GM23338 (cell line): ENCODE measurements around the gene WDR37. TPM values are rescaled to one million over a fixed set of nuclear protein-coding genes. Genes with fewer than 3 reads are reported as not detected.

Experiments
- ATAC-seq: fragments of 200-7000 bp; cut with Tn5 transposase; 3 replicates; pipeline ENCODE4 v1.9.1; 2020
- DNase-seq: peaks from one replicate; pipeline ENCODE4 v3.0.0-alpha.2; 2015; ENCODE audit warnings: low spot score
- H2AFZ ChIP-seq: fragments of 200-600 bp; sonication (generic); 2 replicates; pipeline ENCODE4 v1.8.0; 2016; ENCODE audit warnings: antibody characterized with exemption, mild to moderate bottlenecking, moderate library complexity
- H3F3A ChIP-seq: fragments of 200-600 bp; sonication (generic); replicated peaks from 2 replicates; pipeline ENCODE4 v1.8.0; 2017; ENCODE audit warnings: antibody characterized with exemption, mixed run types, low read depth
- H3K27ac ChIP-seq: fragments of 200-600 bp; sonication (generic); 2 replicates; pipeline ENCODE4 v1.6.1; 2016; ENCODE audit warnings: low read depth
- H3K27me3 ChIP-seq: fragments of 200-600 bp; sonication (generic); 2 replicates; pipeline ENCODE4 v1.8.0; 2016; ENCODE audit warnings: mild to moderate bottlenecking, mixed run types, moderate library complexity; ENCODE audit not compliant: insufficient read depth
- H3K36me3 ChIP-seq: fragments of 200-600 bp; sonication (generic); 2 replicates; pipeline ENCODE4 v1.8.0; 2016; ENCODE audit warnings: mild to moderate bottlenecking; ENCODE audit not compliant: insufficient read depth
- H3K4me1 ChIP-seq: fragments of 200-600 bp; sonication (generic); 2 replicates; pipeline ENCODE4 v1.8.0; 2016; ENCODE audit warnings: mild to moderate bottlenecking, moderate library complexity; ENCODE audit not compliant: insufficient read depth
- H3K4me2 ChIP-seq: fragments of 200-600 bp; sonication (generic); 2 replicates; pipeline ENCODE4 v1.7.1; 2017; ENCODE audit warnings: mixed run types
- H3K4me3 ChIP-seq: fragments of 200-600 bp; sonication (generic); 2 replicates; pipeline ENCODE4 v1.6.1; 2016; ENCODE audit warnings: mixed run types
- H3K79me2 ChIP-seq: fragments of 200-600 bp; sonication (generic); replicated peaks from 2 replicates; pipeline ENCODE4 v1.8.0; 2017; ENCODE audit warnings: mild to moderate bottlenecking; ENCODE audit not compliant: insufficient read depth
- H3K9me2 ChIP-seq: fragments of 200-600 bp; sonication (generic); 2 replicates; pipeline ENCODE4 v1.8.0; 2017; ENCODE audit not compliant: insufficient read depth
- H4K20me1 ChIP-seq: fragments of 200-600 bp; sonication (generic); replicated peaks from 2 replicates; pipeline ENCODE4 v1.8.0; 2017; ENCODE audit warnings: mild to moderate bottlenecking; ENCODE audit not compliant: insufficient read depth
- H3K27ac Mint-ChIP-seq: 2 replicates; pipeline ENCODE4 v1.8.0; 2020; ENCODE audit warnings: inconsistent platforms, mild to moderate bottlenecking, moderate library complexity, mixed read lengths
- H3K27me3 Mint-ChIP-seq: 3 replicates; pipeline ENCODE4 v1.8.0; 2022; ENCODE audit warnings: low read depth, mild to moderate bottlenecking, moderate library complexity, mixed read lengths, inconsistent platforms; ENCODE audit not compliant: insufficient read depth, poor library complexity
- H3K36me3 Mint-ChIP-seq: 3 replicates; pipeline ENCODE4 v1.8.0; 2021; ENCODE audit warnings: low read depth, mild to moderate bottlenecking, inconsistent platforms, moderate library complexity, mixed read lengths
- H3K4me1 Mint-ChIP-seq: 3 replicates; pipeline ENCODE4 v1.8.0; 2020; ENCODE audit warnings: mild to moderate bottlenecking, inconsistent platforms, mixed read lengths
- H3K4me3 Mint-ChIP-seq: 3 replicates; pipeline ENCODE4 v1.8.0; 2021; ENCODE audit warnings: moderate library complexity, mild to moderate bottlenecking, inconsistent platforms, mixed read lengths
- H3K9me3 Mint-ChIP-seq: 3 replicates; pipeline ENCODE4 v1.8.0; 2020; ENCODE audit warnings: moderate library complexity, mild to moderate bottlenecking, inconsistent platforms, mixed read lengths
- POLR2AphosphoS5 ChIP-seq: IDR thresholded peaks from 2 replicates; pipeline ENCODE4 v1.6.1; 2016; ENCODE audit warnings: antibody characterized with exemption, low read depth
- ZNF331 ChIP-seq: fragments of 250-450 bp; sonication (Bioruptor Pico); IDR thresholded peaks from 2 replicates; pipeline ENCODE4 v1.5.0; 2020; ENCODE audit warnings: low read depth, mild to moderate bottlenecking, moderate library complexity
- polyA plus RNA-seq: library from polyadenylated mRNA; unstranded; fragments of >200 nt; fragmentation: Nextera tagmentation; extraction: Ambion mirVana; gene quantifications from 2 replicates; pipeline ENCODE4 v1.2.1, GENCODE V29; 2016
- total RNA-seq: library from RNA; depleted of rRNA; stranded (reverse); fragments of >200 nt; shearing (Covaris generic); gene quantifications from 2 replicates; pipeline ENCODE4 v1.2.3, GENCODE V29; 2014
- TF ChIP-seq, protein P1 (sequence below), 2 experiments: fragments of 200-600 bp in 1 of 2; sonication (generic) in 1 of 2; conservative IDR thresholded peaks; 2 replicates each; pipeline versions ENCODE4 v1.5.1 to v1.6.1; 2016 to 2017; ENCODE audit warnings: antibody characterized with exemption in 2 of 2, low read depth in 2 of 2, mild to moderate bottlenecking in 2 of 2, moderate library complexity in 1 of 2
- TF ChIP-seq, protein P2 (sequence below): fragments of 250-450 bp; sonication (Bioruptor Pico); IDR thresholded peaks from 2 replicates; pipeline ENCODE4 v1.5.0; 2020; ENCODE audit warnings: mild to moderate bottlenecking, moderate library complexity

The WDR37 gene
- total and polyA plus RNA-seq, 2 experiments from 2014 or later, result 6.0 to 10.2 TPM

DNA sequence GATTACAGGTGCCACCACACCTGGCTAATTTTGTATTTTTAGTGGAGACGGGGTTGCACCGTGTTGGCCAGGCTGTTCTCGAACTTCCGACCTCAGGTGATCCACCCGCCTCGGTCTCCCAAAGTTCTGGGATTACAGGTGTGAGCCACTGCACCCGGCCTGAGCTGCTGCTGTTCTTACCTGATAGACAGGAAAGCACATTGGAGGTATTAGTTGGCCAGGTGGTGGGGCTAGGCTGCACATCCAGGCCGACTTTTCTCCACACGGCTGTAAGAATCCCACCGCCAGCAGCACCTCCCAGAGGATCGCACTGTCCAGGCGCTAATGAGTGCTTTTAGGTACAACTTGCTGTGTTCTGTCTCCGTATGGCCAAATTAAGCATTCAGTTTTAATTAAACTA lies 112.6 kb downstream of the WDR37 start:
- Mint-ChIP-seq H3K27ac (no peak overlapping the region), H3K4me1 (no peaks in the 10 kb centered on the region; the same call in 1 of the 3 replicates)

More for the DNA sequence above, 112.6 kb downstream of the WDR37 start:
- ATAC-seq (peak; percentile 75), DNase-seq (peak; percentile 41)
- no peaks in the 10 kb centered on the region for H3K9me3 Mint-ChIP-seq
- Histone ChIP-seq H3F3A (no peaks in the 10 kb centered on the region; the same call in 1 of the 2 replicates), H3K4me3 (no peak overlapping the region), H3K27me3 (no peaks in the 10 kb centered on the region), H3K4me2 (no peak overlapping the region), H3K27ac (no peak overlapping the region), H4K20me1 (no peaks in the 10 kb centered on the region), H3K4me1 (no peaks in the 10 kb centered on the region), H3K9me2 (peaks cover 5% of the 10 kb centered on the region; the same call in 1 of the 2 replicates), H2AFZ (no peak overlapping the region), H3K36me3 (no peaks in the 10 kb centered on the region), H3K79me2 (no peaks in the 10 kb centered on the region)
- no peaks in the 10 kb centered on the region for H3K36me3 Mint-ChIP-seq
- peaks cover 15% of the 10 kb centered on the region for H3K27me3 Mint-ChIP-seq
- no peak overlapping the region for H3K4me3 Mint-ChIP-seq
- TF ChIP-seq, protein P1, sequence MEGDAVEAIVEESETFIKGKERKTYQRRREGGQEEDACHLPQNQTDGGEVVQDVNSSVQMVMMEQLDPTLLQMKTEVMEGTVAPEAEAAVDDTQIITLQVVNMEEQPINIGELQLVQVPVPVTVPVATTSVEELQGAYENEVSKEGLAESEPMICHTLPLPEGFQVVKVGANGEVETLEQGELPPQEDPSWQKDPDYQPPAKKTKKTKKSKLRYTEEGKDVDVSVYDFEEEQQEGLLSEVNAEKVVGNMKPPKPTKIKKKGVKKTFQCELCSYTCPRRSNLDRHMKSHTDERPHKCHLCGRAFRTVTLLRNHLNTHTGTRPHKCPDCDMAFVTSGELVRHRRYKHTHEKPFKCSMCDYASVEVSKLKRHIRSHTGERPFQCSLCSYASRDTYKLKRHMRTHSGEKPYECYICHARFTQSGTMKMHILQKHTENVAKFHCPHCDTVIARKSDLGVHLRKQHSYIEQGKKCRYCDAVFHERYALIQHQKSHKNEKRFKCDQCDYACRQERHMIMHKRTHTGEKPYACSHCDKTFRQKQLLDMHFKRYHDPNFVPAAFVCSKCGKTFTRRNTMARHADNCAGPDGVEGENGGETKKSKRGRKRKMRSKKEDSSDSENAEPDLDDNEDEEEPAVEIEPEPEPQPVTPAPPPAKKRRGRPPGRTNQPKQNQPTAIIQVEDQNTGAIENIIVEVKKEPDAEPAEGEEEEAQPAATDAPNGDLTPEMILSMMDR (conservative IDR thresholded peaks at IDR 0.05; ENCODE audit: low read depth in 2 of 2), result peak in 1 of 2 experiments; percentile 43; a peak in 2 of 4 replicates
- TF ChIP-seq, protein P2, sequence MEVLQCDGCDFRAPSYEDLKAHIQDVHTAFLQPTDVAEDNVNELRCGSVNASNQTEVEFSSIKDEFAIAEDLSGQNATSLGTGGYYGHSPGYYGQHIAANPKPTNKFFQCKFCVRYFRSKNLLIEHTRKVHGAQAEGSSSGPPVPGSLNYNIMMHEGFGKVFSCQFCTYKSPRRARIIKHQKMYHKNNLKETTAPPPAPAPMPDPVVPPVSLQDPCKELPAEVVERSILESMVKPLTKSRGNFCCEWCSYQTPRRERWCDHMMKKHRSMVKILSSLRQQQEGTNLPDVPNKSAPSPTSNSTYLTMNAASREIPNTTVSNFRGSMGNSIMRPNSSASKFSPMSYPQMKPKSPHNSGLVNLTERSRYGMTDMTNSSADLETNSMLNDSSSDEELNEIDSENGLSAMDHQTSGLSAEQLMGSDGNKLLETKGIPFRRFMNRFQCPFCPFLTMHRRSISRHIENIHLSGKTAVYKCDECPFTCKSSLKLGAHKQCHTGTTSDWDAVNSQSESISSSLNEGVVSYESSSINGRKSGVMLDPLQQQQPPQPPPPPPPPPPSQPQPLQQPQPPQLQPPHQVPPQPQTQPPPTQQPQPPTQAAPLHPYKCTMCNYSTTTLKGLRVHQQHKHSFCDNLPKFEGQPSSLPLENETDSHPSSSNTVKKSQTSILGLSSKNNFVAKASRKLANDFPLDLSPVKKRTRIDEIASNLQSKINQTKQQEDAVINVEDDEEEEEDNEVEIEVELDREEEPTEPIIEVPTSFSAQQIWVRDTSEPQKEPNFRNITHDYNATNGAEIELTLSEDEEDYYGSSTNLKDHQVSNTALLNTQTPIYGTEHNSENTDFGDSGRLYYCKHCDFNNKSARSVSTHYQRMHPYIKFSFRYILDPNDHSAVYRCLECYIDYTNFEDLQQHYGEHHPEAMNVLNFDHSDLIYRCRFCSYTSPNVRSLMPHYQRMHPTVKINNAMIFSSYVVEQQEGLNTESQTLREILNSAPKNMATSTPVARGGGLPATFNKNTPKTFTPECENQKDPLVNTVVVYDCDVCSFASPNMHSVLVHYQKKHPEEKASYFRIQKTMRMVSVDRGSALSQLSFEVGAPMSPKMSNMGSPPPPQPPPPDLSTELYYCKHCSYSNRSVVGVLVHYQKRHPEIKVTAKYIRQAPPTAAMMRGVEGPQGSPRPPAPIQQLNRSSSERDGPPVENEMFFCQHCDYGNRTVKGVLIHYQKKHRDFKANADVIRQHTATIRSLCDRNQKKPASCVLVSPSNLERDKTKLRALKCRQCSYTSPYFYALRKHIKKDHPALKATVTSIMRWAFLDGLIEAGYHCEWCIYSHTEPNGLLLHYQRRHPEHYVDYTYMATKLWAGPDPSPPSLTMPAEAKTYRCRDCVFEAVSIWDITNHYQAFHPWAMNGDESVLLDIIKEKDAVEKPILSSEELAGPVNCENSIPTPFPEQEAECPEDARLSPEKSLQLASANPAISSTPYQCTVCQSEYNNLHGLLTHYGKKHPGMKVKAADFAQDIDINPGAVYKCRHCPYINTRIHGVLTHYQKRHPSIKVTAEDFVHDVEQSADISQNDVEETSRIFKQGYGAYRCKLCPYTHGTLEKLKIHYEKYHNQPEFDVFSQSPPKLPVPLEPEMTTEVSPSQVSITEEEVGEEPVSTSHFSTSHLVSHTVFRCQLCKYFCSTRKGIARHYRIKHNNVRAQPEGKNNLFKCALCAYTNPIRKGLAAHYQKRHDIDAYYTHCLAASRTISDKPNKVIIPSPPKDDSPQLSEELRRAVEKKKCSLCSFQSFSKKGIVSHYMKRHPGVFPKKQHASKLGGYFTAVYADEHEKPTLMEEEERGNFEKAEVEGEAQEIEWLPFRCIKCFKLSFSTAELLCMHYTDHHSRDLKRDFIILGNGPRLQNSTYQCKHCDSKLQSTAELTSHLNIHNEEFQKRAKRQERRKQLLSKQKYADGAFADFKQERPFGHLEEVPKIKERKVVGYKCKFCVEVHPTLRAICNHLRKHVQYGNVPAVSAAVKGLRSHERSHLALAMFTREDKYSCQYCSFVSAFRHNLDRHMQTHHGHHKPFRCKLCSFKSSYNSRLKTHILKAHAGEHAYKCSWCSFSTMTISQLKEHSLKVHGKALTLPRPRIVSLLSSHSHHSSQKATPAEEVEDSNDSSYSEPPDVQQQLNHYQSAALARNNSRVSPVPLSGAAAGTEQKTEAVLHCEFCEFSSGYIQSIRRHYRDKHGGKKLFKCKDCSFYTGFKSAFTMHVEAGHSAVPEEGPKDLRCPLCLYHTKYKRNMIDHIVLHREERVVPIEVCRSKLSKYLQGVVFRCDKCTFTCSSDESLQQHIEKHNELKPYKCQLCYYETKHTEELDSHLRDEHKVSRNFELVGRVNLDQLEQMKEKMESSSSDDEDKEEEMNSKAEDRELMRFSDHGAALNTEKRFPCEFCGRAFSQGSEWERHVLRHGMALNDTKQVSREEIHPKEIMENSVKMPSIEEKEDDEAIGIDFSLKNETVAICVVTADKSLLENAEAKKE (CRISPR knock-in tag), result no peak
- no peak for TF ChIP-seq POLR2AphosphoS5
- TF ChIP-seq ZNF331, result no peak
